ENCODE measurements around the gene MCOLN3.
"Not testable (repeated sequence)": the region's sequence is repeated elsewhere in the genome, so short reads cannot be mapped to it uniquely, and the experiment has no call there.

Gene MCOLN3

DNA sequence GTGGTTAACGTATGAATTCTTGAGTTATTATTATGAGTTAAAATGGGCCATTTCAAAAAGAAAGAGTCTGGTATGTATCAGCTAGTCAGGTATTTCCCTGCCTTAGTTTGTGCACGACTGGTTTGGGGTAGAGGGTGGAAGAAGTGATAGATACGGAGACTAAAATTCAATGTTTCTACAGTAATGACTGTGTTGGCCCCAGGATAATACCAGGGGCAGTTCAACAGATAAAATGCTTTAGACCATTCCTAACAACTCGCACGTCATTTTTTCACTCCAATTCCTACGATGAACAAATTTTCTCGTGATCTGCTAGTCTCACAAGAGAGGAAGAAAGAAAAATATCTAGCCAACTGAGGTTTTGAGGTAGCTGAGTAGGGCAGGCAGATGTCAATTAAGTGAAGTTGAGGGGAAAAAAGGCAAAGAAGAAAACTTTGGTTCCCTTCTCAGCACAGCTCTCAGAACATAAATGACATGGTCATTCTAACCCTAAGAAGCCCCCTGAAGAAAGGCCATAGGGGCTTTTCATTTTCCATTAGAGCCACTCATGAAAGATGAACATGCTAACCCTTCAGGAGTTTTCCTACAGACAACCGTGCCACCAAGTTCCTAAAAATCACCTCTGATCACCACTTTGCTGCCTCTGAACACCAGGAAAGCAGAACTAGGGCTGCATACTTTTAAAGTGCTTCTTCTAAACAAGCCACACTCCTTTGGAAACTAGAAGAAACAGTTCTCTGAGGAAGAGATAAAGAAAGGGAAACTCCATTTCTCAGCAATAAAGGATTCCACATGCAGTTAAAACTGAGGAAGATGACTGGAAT lies 57.0 kb downstream of the MCOLN3 start:
- DNase-seq (ENCODE audit: low read depth in 2 of 2) = no peak

DNA sequence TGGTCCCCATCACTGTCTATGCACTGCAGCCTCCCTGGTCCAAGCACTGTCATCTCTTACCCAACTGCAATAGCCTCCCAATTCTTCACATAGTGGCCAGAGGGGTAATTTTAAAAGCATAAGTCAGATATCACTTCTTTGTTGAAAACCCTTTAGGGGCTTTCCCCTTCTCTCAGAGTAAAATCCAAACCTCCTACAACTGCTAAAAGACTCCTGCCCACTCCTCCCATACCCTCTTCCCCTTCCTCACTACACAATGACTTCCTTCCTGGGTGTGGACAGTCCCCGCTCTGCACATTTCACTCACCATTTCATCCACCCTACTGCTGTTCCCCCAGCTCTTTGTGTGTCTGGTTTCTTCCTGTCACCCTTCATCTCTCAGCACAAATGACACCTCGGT lies 59.7 kb downstream of the MCOLN3 start:
- DNase-seq (ENCODE audit: low read depth in 2 of 2) = no peak

DNA sequence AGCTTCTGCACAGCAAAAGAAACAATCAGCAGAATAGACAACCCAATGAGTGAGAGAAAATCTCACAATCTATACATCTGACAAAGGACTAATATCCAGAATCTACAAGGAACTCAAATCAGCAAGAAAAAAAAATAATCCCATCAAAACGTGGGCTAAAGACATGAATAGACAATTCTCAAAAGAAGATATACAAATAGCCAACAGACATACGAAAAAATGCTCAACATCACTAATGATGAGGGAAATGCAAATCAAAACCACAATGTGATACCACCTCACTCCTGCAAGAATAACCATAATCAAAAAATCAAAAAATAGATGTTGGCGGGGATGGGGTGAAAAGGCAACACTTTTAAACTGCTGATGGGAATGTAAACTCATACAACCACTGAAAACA lies 61.7 kb downstream of the MCOLN3 start:
- DNase-seq (ENCODE audit: low read depth in 2 of 2) = not testable (repeated sequence)

DNA sequence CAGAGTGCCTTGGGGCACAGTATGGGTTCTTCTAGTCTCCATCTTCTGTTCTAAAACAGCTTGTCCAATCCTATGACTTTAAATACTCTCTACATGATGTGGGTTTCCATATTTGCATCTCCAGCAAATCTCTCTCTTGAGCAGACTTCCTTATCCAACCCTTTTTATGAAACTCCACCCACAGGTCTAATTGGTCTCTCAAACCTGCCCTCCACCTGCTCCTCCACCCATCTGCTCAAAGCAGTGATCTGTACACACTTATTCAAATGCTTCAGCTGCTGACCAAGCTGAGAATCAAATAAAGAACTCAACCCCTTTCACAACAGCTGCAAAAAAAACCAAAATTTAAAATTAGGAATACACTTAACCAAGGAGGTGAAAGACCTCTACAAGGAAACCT lies 62.9 kb downstream of the MCOLN3 start:
- DNase-seq (ENCODE audit: low read depth in 2 of 2) = no peak

DNA sequence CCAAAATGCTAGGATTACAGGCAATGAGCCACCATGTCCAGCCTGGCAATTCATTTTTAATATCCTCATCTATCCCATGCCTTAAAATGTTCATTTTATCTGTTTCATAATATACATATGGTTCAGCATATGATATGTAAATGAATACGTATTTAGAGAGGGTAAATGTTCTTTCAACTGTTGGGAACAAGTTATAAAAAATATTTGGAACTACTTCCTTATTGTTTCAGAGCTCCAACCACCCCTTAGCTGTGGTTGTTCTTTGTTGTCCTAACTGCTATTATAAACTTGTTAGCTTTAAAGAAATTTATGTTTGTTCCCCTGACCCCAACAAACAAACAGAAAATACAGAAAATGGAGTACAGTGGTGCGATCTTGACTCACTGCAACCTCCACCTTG lies 65.9 kb downstream of the MCOLN3 start:
- DNase-seq (ENCODE audit: low read depth in 2 of 2) = no peak

DNA sequence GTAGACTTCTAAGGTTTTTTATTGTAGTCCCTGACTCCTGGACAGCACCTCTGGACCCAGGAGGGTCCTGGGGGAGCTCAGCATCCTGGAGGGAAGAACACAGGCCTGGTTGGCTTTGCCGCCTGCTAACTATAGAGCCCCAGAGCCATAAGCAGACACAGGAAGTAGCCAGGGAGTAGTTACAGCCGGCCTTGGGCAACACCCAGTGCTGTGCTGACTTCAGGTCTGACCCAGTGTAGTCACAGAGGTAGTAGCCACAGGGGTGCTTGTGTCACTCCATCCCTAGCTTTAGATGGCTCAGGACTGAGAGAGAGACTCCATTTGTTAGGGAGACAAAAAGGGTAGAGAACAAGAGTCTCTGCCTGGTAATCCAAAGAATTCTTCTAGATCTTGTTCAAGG lies 73.3 kb downstream of the MCOLN3 start:
- DNase-seq (ENCODE audit: low read depth in 2 of 2) = no peak

DNA sequence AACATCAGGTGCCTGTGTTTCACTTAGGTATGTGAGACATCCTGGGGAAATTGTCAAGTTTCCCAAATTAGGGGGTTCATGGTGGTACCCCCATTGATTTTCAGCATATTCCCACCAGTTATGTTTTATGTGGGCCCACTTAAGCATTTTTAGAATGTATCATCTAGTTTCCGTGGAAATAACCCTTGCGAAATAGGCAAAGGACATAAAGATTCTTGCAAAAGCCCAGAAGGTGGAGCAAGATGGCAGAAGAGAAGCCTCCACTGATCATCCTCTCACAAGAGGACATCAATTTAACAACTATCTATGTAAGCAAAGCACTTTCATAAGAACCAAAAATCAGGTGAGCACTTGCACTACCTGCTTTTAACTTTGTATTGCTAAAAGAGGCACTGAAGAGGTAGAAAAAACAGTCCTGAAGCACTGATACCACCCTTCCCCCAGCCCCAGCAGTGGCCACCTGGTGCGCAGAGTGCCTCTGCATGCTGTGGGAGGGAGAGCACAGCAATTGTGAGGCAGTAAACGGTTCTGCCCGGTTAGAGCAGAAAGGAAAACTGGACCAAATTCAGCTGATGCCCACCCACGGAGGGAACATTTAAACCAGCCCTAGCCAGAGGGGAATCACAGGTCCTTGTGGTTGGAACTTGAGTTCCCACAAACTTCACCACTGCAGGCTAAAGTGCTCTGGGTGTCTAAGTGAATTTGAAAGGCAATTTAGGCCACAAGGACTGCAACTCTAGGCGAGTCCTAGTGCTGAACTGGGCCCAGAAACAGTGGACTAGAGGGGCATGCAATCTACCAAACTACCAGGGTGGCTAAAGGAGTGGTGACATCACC lies 74.6 kb downstream of the MCOLN3 start:
- peak in 1 of 2 experiments; percentile 7 for DNase-seq (ENCODE audit: low read depth in 2 of 2)

DNA sequence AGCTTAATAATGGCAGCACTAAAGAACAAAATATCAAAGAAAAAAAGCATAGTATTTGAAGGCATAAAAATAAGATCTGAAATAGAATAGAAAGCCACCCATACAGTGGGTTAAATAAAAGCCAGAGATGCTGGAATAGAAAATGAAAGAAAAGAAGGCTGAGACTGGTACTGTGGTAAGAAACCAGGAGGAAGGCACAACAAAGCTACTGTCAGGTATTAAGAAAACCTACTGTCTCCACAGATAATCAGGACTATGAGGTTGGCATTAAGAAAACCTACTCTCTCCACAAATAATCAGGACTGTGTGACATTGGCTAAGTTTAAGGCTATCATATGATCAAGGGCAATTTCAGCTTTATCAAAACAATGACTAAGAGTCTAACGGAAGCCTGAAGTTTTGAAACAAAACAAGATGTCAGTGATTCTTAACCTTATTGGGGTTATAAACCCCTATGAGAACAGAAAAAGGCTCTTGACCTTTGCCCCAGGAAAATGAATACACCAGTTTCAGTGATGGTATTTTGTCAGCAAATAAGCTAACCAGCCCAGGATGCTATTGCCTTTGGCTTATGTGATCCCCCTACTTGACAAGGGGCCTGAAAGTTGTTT lies 75.8 kb downstream of the MCOLN3 start:
- DNase-seq (ENCODE audit: low read depth in 2 of 2) = no peak

DNA sequence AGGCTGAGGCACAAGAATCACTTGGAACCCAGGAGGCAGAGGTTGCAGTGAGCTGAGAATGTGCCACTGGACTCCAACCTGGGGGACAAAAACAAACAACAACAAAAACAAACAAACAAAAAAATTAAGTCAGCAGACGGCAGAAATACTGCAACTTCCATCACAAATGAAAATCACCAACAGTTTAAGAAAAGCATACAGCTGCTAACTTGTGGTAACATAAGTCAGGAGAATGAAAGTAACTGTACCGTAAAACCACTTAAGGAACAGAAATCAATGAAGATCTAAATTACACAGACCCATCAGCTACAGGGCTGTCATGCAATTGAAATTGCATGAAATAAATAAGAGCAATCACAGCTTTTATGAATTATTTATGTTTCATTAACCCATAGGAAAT lies 76.3 kb downstream of the MCOLN3 start:
- DNase-seq (ENCODE audit: low read depth in 2 of 2) = no peak

DNA sequence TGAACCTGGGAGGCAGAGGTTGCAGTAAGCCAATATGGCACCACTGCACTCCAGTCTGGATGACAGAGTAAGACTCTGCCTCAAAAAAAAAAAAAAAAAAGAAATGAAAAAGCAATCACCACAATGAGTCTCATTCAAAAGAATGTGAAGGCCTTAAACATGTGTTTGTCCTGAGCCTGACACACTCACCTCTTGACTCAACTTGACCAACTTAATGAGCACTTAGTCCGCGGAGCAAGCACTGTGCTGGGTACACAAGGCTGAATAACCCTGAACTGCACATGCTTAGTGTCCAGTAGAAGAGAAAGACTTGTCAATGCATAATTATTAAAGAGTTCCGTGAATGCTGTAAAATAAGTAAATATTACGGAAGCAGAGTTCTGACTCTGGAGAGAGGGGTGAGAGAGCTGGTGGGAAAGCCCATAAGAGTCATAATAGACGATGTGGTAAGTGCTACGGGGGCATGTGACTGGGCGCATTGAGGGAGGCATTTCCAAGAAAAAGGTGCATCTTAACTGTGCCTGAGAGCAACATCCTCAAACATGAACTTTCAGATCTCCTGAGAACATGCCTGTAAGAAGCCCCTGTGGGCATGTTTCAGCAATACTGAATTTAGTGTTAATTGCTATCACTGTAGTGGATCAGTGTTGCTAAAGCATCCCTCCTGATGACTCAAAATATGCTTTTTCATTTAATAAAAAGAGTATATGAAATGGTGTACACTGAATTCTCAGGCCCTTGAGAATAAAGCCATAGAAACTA lies 78.6 kb downstream of the MCOLN3 start:
- no peak for DNase-seq (ENCODE audit: low read depth in 2 of 2)

DNA sequence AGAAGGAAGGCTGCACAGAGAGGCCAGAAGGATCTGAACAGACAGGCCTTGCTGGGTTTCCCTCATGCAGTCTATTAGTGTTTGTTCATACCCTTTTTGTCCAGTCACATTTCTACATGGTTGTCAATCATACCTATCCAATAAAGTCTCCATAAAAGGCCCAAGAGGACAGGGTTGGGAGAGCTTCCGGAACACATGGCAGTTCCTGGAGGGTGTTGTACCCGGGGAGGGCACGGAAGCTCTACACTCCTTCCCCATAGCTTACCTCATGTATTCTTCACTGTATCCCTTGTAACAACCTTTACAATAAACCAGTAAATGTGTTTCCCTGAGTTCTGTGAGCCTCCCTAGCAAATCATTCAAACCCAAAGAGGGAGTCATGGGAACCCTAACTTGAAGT lies 79.4 kb downstream of the MCOLN3 start:
- DNase-seq (ENCODE audit: low read depth in 2 of 2) = no peak

DNA sequence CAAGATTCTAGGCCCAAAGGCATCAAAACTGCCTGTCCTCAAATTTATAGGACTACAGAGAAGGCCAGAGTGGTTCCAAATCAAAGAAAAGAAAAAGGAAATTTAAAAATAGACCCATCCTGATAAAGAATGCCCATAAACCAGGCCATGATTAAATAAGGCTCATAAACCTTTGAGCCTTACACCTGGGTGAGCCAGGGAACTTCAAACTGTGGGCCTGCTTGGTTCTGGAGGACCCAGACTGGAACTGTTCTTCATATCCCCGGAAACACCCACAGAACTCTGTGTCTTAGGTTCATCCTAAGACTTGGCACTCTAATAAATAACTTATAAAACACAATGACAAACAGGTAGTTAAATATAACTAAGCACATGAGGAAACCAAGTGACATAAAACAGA lies 80.2 kb downstream of the MCOLN3 start:
- no peak for DNase-seq (ENCODE audit: low read depth in 2 of 2)

Data from fibroblast of skin of left biceps (primary cell).